Activated CD4-positive, alpha-beta T cell treated with anti-CD3 and anti-CD28 coated beads, Interleukin-2, amount 50 U/mL, for 48 hours (primary cell): ENCODE measurements around the gene KRT20.

Experiments
- DNase-seq, 2 experiments: peaks; one replicate each; pipeline ENCODE4 v3.0.0-alpha.2; 2020

Gene KRT20

GRCh38 chr17:40849723-40850122 lies 35.3 kb downstream of the KRT20 start:
- DNase-seq = no peak

- no peak for DNase-seq
Observed at GRCh38 chr17:40848583-40849235, 36.3 kb downstream of the KRT20 start.

GRCh38 chr17:40846515-40847144 lies 38.4 kb downstream of the KRT20 start:
- no peak for DNase-seq

- DNase-seq = no peak
Observed at GRCh38 chr17:40844671-40845107, 40.4 kb downstream of the KRT20 start.

GRCh38 chr17:40843242-40843641 lies 41.8 kb downstream of the KRT20 start:
- no peak for DNase-seq

GRCh38 chr17:40841246-40841645 lies 43.8 kb downstream of the KRT20 start:
- DNase-seq = no peak

- DNase-seq = no peak
Observed at GRCh38 chr17:40839194-40839593, 45.8 kb downstream of the KRT20 start.

- DNase-seq = no peak
Observed at GRCh38 chr17:40836020-40836419, 49.0 kb downstream of the KRT20 start.

GRCh38 chr17:40833882-40834281 lies 51.2 kb downstream of the KRT20 start:
- DNase-seq = no peak

- DNase-seq = no peak
Observed at GRCh38 chr17:40832840-40833239, 52.2 kb downstream of the KRT20 start.

- no peak for DNase-seq
Observed at GRCh38 chr17:40830085-40830776, 54.8 kb downstream of the KRT20 start.

GRCh38 chr17:40828454-40829044 lies 56.5 kb downstream of the KRT20 start:
- no peak for DNase-seq

GRCh38 chr17:40827746-40828453 lies 57.1 kb downstream of the KRT20 start:
- no peak for DNase-seq
